Ureter (tissue), 1 donor: ENCODE results near the gene MGAT1. TPM values are rescaled to one million over a fixed set of nuclear protein-coding genes. Genes with fewer than 3 reads are reported as not detected.

ENCODE experiments used
- DNase-seq: peaks from one replicate; pipeline ENCODE4 v3.0.0-alpha.2; 2020; ENCODE audit warnings: low spot score
- total RNA-seq: library from RNA; stranded (reverse); gene quantifications from one replicate; pipeline ENCODE4 v1.2.4, GENCODE V29; 2023
- donor health status: DM: yes; HTN: yes; CAD: no.

The MGAT1 gene
- total RNA-seq, 1 donor from 2014 or later = 151 TPM

DNA sequence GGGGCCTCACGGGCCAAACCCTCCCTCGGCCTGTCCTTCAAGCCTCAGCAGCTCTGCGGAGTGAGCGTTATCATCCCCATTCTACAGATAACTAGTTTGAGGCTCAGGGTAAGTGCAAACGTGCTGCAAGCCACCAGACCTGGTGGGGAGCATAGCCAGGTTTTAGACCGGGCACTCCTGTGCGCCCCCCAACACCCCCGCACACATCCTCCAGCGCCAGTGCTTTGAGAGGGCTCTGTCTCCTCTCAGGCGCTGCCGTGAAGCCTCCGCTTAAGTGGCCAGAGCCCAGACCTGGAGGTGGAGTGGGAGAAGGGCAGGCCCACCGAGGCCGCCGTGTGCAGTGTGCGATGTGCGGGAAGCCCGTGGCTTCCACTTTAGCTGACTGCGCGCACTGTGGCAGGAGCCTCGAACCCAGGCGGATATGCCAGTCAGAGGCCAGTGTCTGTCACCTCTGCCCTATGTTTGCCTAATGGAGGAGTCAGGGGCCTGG, 1.6 kb upstream of the MGAT1 start:
- peak; percentile 43 for DNase-seq

DNA sequence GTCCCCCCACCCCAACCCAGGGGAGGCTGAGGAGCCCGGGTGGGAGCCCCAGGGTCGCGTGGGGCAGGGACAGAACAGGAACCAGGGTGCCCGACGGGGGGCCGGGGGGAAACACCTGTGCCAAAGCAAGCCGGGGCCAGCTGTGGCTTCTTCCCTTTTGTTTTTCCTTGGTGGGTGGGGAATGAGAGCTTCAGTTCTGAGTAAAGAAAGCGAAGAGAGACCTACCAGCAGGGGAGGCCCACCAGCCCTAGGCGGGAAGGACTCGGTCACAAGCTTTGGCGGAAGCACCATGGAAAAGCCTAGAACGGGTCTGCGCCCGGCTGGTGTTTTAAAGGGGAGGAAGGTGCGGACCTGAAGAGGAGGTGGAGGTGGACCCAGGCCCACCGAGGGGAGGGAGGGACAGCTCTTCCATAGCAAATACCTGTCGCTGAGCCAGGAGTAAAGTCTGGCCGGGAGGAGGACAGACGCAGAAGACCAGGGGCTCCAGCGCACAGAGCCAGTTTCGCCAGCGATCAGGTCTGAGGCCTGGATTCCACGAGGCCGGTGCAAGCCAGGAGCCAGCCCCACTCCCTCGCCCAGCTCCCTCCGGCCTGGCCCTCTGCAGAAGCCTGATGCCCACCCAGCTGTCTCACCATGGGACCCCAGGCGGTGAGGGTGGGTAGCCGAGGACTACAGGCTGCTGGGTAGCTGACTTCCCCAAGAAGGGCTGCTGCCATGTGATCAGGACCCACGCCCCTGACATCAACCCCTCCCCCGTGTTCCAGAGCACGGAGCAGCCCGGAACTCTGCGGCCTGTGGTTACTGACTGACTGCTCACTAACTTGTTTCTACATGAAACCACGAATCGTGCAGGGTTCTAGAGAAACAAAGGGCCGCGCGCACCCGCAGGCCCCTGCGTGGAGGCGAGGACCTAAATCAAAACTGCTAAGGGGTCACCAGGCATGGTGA, 849 bp upstream of the MGAT1 start:
- peak; percentile 89 for DNase-seq

GRCh38 chr5:180801596-180802324, 846 bp downstream of the MGAT1 start:
- DNase-seq = peak; percentile 37

DNA sequence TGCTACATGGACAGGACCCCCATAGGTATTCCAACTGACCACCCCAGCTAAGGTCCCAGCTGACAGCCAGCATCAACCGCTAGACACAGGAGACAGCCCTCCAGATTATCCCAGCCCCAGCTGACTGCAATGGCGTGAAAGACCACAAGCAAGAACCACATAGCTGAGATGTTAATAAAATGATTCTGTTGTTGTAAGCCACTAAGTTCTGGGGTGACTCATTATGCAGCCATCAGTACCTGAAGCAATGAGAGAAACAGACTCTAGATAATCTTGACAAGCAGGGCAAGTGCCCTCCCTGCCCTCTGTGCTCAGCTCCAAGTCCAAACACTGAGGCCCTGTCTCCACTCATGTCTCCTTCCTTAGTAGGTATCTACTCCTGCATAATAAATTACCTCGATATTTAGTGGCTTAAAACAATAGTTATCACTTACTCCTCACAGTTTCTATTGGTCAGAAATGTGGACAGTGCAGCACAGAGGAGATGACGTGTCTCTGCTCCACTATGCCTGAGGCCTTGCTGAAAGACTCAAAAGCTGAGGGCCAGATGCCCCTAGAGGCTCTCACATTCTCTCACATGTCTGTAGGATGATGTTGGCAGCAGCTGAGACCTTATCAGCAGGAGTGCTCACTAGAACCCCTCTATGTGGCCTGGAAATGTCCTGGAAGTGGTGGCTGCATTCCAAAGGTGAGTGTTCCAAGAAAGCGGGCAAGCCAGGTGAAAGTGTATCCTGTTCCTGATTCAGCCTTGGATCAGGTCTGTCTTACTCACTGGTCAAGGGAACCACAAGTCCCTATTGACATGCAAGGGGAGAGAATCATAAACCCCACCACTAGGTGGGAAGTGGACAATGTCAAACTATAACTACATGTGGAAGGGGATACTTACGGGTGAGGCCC, 2.5 kb downstream of the MGAT1 start:
- DNase-seq = peak; percentile 38

DNA sequence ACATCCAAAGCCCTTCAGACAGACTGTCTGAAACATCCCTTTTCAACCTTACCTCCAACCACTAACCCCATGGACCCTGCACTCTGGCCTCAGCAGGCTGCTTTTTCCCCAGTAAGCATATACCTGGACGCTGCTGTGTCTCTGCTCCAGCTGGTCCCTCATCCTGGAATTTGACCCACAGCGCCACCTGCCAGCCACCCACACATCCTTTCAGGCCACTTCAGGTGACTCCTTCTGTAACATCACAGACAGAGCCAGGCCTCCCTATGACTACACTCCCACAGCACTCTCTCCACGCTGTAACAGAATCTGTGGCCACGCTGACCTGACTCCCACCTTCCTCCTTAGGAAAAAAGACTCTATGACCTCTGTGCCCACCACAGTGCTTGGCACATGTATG, 3.4 kb downstream of the MGAT1 start:
- peak; percentile 40 for DNase-seq

DNA sequence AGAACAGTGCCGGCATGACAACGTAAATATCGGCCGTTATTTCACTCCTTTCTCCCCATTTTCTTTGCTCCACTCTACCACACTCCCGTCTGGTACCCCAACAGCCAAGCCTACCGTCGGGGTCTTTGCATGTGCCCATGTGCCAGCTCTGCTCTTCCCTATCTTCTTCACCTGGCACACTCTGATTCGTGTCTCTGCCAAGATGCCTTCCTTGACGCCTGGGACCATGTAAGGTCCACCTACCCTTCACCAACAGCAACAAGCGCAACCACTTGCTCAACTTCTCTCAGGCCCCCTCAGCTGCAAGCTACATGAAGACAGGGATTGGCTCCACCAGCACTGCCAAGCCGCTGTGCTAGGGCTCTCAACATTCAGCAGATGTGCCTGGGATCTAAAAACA, 4.4 kb downstream of the MGAT1 start:
- no peak for DNase-seq

DNA sequence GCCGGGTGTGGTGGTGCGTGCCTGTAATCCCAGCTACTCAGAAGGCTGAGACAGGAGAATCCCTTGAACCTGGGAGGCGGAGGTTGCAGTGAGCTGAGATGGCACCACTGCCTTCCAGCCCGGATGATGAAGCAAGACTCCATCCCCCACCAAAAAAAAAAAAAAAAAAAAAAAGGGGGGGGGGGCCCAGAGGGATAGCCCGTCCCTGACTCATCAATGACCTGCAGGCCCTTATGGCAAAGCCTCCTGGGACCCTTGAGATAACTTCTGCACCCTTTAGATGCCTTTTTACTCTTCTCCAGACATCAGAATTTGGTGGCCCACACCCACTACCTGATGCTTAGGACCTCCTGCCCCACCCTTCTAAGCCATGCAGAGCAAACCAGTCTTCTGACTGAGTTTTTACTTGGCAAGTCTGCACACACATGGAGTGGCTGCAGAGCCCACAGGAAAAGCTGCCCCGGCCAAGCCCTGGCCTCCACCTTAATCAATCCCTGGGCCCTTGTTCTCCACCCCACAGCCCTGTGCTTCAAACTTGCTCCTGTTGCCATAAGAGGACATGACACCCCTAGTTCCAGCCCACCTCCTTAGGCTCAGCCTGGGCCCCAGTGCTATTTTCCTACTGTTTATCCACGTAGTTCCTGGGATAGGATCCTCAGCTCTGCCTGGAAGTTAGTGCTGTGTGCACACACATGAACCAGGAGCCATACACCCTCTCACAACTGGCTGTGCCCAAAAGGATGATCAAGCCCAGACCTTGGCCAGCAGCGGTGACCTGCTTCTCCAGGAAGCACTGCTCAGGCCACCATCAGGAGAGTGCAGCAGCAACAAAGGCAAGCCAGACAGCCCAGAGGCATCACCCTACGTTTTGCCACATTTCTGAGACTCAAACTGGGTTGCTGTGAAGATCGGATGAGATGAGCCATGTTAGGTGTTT, 5.1 kb downstream of the MGAT1 start:
- peak; percentile 39 for DNase-seq

- peak; percentile 34 for DNase-seq
Observed at GRCh38 chr5:180795771-180796313, 6.8 kb downstream of the MGAT1 start.

GRCh38 chr5:180792965-180793287, 9.7 kb downstream of the MGAT1 start:
- DNase-seq = no peak

DNA sequence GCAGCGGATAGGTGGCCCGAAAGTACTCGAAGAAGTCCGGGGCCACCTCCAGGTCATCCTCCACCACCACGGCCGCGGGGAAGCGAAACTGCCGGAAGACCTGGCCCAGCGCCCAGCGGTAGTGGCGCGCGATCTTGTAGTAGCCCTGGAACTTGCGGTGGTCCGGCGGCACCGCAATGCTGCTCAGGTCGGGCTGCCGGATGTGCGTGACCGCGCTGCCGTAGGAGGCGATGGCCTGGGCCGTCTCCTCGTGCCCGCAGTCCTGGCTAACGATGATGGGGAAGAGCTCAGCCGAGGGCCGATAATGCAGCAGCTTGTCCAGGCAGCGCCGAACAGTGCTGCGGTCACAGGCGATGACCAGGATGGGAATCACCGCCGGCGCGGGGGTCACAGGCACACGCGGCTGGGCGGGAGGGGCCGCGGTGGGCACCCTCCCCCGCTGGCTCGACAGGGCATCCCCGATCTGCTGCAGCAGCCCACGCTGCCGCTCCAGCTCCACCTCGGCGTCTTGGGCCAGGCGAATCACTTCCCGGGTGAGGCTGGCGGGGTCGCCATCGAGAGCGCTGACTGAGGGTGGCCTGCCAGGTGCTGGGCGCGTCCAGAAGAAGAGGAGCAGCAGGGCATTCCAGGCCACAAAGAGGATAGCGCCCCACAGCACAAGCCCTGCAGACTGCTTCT, 10.2 kb downstream of the MGAT1 start:
- DNase-seq = peak; percentile 45

- DNase-seq = peak; percentile 45
Observed at GRCh38 chr5:180791611-180792213, 10.9 kb downstream of the MGAT1 start.

- no peak for DNase-seq
Observed at GRCh38 chr5:180790524-180790923, 12.1 kb downstream of the MGAT1 start.

DNA sequence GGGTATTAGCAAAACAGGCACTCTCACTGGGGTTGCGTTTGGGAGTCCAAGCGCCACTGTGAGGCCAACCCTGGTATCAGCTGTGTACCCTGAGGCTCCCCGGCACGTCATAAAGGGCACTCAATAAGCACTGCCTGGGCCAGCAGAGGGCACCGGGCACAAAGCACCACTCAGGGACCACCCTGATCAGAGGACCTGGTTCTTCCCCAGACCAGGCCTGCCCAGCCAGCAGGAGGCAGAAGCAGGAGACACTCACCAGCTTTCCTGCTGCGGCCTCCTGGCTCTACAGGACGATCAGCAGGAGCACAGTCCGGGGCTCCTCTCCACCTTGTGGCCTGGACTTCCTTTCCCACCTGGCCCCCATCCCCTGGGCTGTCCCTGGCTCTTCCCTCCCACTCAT, 12.6 kb downstream of the MGAT1 start:
- peak; percentile 30 for DNase-seq

GRCh38 chr5:180788651-180789410, 13.8 kb downstream of the MGAT1 start:
- DNase-seq = peak; percentile 37

DNA sequence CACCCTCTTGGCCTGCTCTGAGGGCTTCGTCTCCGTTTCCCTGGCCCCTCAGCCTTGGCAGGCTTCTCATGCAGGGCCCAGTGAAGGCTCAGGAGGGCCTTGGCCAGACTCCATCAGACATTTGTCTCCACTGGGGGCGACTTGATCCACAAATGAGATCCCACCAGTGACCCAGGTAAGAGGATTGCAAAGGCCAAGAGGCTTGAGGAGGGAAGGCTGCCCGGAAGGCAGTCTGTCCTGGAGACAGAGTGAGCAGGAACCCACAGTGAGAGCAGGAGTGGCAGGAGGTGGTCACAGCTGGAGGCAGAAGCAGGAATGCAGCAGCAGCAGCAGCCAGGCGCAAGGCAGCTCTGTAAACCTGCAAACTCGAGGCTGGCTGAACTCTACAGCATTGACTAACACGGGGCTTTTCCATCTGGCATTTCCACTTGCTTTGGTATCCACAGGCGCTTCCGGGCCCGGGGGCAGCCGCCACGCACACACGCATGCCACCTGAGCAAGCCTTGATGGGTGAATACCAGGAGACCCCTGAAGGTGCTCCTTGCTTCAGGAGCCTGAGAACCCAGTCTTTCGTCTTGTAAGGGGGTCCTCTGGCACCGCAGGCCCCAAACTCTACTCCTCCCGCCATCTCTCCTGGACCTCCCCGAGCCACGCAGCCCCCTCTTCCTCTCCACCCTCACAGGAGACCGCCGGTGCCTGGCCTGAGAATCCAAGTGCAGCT, 14.7 kb downstream of the MGAT1 start:
- DNase-seq = peak; percentile 30

- peak; percentile 40 for DNase-seq
Observed at GRCh38 chr5:180786531-180787398, 15.8 kb downstream of the MGAT1 start.

GRCh38 chr5:180785794-180786221, 16.8 kb downstream of the MGAT1 start:
- peak; percentile 59 for DNase-seq
